RCC 7860 (cell line): ENCODE measurements around the gene SEC14L1.

Source experiments
- DNase-seq: peaks from one replicate; pipeline ENCODE4 v3.0.0-alpha.2; 2015; ENCODE audit warnings: low spot score
- FAIRE-seq: peaks from 2 replicates; lab custom pipeline; 2012; peaks lifted over from hg19 to GRCh38; lab: Jason Lieb, UNC

Gene SEC14L1

DNA sequence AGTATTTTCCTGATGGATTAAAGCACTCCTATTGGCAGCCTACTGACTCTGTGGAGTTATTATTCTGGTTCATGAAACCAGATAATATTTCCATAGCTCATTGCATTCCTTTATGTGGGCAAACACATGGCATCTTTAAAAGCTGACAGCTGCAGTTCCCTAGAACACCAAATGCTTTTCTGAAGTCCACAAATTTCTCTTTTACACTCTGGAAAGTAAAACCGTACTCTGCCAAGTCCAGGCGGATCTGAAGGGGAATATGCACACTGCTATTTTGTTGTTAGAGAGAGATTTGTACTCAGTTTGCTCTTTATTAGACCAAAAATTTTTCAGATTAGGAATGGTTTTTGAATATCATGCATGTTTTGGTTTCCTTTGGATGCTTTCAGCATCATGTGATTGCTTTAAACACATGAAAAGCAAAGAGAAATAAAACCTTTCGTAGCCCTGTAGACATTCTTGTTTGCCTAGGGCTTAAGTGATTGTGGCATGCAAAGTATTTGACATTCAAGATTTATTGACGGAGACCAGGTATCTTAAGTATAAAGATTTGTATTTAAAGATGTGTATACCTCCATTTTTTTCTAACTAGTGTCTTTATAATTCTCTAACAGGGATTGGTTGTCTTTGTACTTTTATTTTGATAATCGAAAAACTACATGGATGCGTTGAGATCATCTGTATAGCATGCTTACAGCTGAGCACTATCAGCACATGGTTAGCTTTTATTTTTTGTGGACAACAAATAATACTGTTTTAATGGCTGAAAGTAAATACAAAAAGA, 19.5 kb downstream of the SEC14L1 start:
- FAIRE-seq (no peak), DNase-seq (no peak)

GRCh38 chr17:77160875-77161530, 20.2 kb downstream of the SEC14L1 start:
- DNase-seq: no peak
- FAIRE-seq: no peak

GRCh38 chr17:77161953-77162352, 21.2 kb downstream of the SEC14L1 start:
- no peak for FAIRE-seq
- DNase-seq: no peak

GRCh38 chr17:77163001-77163400, 22.2 kb downstream of the SEC14L1 start:
- FAIRE-seq: no peak

DNA sequence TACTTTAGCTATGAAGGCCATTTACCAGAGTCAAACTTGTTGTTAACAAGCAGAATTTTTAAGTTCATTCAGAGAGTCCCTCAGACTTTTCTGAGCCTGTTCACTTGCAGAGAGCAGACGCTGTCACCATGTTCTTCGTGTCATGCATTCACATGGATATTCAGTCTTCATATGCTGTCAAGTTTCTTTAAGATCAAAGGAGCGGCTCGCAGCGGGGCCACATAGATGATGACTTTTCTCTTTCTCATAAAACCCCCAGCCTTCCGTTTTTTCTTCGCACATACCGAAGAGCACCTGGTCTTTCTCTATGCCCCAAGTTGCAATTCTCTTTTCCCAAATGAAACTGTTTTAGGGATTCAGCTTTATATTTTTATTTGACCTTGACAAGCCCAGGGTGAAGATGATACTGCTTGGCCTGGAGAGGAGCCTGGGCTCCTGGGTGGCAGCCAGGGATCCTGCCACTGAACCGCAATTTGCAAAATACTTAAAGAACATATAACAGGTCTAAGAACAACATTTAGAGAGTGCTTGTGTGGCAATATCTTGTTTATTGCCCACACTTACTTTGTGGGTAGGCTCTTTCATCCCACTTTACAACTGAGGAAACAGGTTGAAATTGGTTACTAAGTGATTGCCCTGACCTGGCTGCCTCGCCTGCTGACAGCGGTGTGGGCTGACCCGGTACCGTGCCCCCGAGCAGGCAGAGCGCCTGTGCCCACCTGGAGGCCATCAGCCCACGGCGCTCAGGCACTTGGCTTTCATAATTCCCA, 22.9 kb downstream of the SEC14L1 start:
- FAIRE-seq: no peak
- no peak for DNase-seq

More at GRCh38 chr17:77163001-77163400, 22.2 kb downstream of the SEC14L1 start:
- no peak for DNase-seq

DNA sequence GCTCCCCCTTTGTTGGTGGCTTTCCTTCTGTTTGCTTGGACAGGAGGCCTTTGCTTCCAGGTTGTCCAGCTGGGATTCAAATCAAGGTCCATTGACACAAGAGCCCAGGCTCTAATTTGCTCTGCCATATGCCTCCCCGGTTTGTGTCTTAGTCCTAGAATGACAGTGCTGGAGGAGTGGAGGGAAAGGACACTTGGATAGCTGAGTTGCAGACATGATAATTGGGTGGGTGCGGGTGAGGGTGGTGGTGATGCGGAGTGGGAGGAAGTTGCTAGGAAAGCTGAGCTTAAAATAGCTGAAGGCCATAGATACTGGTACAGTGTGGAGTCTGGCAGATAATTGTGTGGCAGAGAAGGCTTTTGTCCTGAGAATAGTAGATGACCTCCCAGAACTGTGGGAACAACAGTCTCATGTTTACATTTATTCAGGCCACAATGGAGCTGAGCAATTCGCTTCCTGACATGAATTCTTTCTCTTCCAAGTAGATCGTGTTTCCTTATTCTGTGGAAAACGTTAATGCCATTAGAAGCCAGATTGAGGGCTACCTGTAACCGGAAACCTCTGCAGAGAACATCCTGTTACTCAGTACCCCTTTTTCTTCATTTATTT, 23.8 kb downstream of the SEC14L1 start:
- no peak for FAIRE-seq

DNA sequence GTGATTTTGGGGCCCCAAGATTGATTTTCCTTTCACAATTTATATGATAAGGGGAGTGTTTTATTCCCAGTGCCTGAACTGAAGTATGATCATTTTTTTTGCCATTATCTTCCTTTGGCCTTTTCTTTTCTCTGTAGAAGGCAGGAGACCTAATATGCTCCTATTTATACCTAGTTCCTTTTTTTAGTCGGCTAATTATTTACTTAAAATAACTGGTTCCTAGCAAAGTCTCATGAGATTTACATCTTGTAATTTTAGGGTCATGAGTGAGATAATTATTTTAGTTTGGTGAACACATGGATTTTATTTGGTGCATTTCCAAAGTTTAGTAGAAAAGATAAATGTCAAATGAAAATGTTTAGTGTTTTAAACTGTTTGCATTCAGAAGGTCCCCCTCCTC, 24.8 kb downstream of the SEC14L1 start:
- DNase-seq (no peak), FAIRE-seq (no peak)

More for the DNA sequence above, 23.8 kb downstream of the SEC14L1 start:
- no peak for DNase-seq

GRCh38 chr17:77167472-77168306, 26.9 kb downstream of the SEC14L1 start:
- FAIRE-seq (no peak), DNase-seq (no peak)

GRCh38 chr17:77173104-77173503, 32.3 kb downstream of the SEC14L1 start:
- no peak for FAIRE-seq
- no peak for DNase-seq

GRCh38 chr17:77174928-77175661, 34.3 kb downstream of the SEC14L1 start:
- DNase-seq (no peak), FAIRE-seq (no peak)

DNA sequence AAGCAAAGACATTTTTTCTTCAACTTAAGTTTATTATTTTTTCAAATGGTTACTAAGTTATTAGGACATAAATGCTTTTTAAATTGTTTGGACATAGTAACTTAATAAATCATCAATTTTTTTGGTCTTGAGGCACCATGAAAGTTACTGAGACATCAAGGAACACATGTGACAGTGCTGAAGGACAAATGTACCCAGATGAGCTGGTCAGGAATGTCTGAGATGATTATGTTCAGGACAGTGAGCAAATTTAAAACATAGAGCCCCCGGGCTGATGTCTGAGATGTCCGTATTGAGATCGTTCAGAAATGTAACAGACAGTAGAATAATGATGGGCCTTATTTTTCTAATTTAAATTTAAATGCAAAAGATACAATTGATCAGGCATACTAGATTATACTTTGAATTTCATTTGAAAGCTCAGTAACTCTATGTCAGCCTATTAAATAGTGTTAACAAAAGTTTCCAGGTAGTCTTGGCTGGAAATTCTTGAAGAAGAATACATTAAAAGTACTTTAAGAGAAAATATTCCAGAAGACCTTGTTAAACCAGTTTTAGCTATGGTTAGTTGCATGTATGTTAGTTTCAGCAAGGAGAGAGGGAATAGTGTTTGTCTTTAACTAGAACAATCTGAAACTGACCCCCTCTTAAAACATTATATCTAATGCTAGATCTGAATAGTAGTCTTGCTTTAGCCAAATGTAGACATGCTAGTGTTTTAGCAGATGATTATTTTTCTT, 36.4 kb downstream of the SEC14L1 start:
- FAIRE-seq (no peak), DNase-seq (no peak)

GRCh38 chr17:77178050-77178449, 37.3 kb downstream of the SEC14L1 start:
- DNase-seq: no peak
- no peak for FAIRE-seq

DNA sequence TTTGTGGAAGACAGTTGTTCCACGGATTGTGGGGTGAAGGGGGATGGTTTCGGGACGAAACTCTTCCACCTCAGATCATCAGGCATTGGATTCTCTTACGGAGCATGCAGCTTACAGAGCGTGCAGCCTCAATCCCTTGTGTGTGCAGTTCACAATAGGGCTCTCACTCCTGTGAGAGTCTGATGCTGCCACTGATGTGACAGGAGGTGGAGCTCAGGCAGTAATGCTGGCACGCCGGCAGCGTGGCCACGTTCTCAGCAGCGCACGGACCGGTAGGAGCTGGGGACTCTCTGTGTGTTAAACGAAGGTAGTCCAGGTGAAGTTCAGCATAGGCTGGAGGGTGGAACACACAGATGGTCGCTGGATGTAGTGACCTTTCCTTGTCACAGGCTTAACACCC, 37.8 kb downstream of the SEC14L1 start:
- DNase-seq: no peak
- FAIRE-seq: no peak

DNA sequence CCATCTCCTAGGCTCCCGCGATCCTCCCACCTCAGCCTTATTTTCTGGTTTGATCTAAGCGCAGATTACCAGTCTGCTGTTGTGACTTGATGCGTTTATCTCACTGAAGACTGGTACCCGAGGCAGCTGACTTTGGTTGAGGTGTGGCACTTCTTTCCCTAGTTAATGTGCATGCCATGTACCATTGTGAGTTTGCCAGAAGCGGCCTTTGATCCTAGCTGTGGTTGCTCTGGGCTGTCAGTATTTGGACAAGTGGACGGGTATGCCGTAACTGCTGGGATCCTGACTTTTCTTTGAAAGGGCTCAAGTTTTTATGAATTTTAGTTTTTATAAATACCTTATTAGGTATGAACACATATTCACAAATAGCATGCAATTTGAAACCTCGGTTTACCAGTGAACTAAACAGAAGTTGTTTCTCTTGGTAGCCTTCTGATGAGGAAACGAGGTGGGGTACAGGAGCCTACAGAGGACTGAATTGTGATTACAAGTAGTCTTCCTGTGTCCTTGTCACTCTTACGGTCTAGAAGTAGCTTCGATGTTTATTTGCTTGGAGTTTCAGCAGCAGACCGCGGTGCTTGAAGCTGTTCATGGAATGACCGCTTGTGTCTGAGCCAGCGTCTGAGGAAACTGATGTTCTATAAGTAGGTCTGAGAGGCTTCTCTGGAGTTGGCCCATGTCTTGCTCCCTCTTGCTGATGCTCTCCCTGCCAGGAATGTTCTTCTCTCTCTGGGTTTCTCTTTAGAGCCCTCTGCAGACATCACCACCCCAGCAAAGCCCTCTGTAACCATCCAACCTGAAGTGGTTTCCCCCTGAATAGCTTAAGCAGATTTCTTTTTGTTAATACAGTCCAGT, 40.0 kb downstream of the SEC14L1 start:
- FAIRE-seq: no peak
- DNase-seq: no peak

DNA sequence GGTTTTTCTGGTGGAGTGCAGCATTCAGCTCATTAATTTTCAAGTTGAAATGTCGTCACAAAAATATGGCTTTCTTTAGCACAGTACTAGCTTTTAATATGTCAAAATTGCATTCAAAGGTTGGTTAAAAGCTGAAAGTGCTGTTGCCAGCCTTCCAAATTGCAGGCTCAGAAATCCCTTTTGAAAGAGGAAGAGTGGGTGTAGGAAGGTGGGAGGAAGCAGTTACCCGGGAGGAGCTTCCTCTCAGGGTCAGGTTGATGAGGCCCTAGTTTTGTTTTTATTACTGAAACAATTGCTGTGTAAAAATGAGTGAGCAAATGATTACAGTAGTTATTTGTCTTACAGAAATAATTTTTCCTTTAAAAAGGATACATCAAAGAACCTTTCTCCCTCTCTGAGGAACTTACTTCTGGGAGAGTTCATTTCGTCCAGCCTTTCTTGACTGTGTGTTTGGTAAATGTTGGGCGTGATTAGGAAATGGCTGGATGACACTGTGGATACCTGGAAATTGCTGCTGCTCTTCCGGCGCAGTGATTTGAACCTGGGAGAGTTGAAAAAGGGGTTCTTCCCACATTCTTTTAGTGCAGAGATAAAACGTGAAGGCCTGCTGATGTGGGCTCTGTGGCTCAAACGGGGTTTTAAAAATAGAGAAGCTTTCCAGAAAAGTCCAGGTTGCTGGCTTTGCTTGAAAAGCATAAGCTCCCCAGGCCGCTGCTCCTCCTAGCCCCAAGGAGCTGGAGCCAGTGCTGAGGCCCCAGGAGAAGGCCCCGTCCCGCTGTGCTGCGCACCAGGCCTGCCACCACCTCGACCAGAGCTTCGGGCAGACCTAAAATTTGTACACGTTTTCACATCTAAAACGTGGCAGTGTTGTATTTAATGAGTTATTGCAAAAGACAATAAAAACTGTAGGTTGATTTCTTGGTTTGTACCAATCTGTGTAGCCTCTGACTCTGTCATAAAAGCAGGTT, 41.7 kb downstream of the SEC14L1 start:
- FAIRE-seq: no peak
- no peak for DNase-seq

DNA sequence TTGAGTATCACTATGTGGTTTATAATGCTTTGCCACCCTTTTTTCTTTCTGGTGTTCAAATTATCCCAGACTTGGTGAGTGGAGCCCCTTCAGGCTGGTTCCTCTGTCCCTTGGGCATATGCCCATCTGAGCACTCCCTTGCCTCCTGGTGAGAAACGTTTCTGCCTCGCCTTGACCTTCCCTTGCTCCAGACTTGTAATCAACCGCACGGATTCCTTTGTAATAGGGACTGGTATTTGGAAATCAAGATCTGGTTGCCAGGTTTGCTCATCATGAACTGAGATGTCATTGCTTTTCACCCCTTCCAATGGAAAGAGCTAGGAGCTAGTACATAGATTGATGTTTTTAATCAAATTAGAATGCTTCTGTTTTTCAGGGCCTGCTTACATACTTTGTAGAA, 43.7 kb downstream of the SEC14L1 start:
- DNase-seq (no peak), FAIRE-seq (no peak)

- FAIRE-seq (no peak), DNase-seq (no peak)
These were observed 44.4 kb downstream of the SEC14L1 start for GRCh38 chr17:77185137-77185536.
